Panc1 (cell line): Measurements from ENCODE around the gene NFATC2. TPM values are rescaled to one million over a fixed set of nuclear protein-coding genes. Genes with fewer than 3 reads are reported as not detected.

Source experiments
- ATAC-seq: fragments of 200-7000 bp; cut with Tn5 transposase; 2 replicates; pipeline ENCODE4 v1.9.1; 2020; ENCODE audit warnings: mild to moderate bottlenecking, moderate library complexity
- BruUV-seq: library from RNA; stranded (reverse); fragments of 400-500 nt; replicated peaks from 2 replicates; lab custom pipeline; 2021; lab: Mats Ljungman, UMichigan
- CTCF ChIA-PET: fragments of 300-600 bp; sonication (Branson Sonifier 250); formaldehyde crosslinking; loops from one replicate; lab custom pipeline; 2022; ENCODE audit warnings: antibody characterized with exemption; lab: Charles Lee
- POLR2A ChIA-PET: fragments of 300-600 bp; sonication (Branson Sonifier 250); formaldehyde crosslinking; loops from one replicate; lab custom pipeline; 2022; ENCODE audit warnings: antibody characterized with exemption; lab: Charles Lee
- DNase-seq: peaks from one replicate; pipeline ENCODE4 v3.0.0-alpha.2; 2010; ENCODE audit warnings: low read depth, low spot score
- H3K27ac ChIP-seq: 2 replicates; pipeline ENCODE4 v1.5.1; 2011; ENCODE audit warnings: mild to moderate bottlenecking, low read length, inconsistent platforms
- H3K27me3 ChIP-seq: fragments of 200-500 bp; sonication (Bioruptor generic); 2 replicates; pipeline ENCODE4 v1.6.0; 2014; ENCODE audit warnings: low read length, inconsistent platforms; ENCODE audit not compliant: control insufficient read depth, insufficient read depth
- H3K36me3 ChIP-seq: fragments of 200-500 bp; sonication (Bioruptor generic); 2 replicates; pipeline ENCODE4 v1.5.1; 2014; ENCODE audit warnings: inconsistent platforms, mild to moderate bottlenecking, low read length, moderate library complexity; ENCODE audit not compliant: control insufficient read depth, insufficient read depth
- H3K4me1 ChIP-seq: 2 replicates; pipeline ENCODE4 v1.5.1; 2011; ENCODE audit warnings: inconsistent platforms, mild to moderate bottlenecking, low read length, moderate library complexity; ENCODE audit not compliant: control insufficient read depth, insufficient read depth
- H3K4me3 ChIP-seq, 2 experiments: 2 replicates each; pipeline ENCODE4 v1.5.1; 2011 to 2012; ENCODE audit warnings: low read depth in 2 of 2, low read length in 2 of 2, mild to moderate bottlenecking in 2 of 2, inconsistent platforms in 1 of 2, moderate library complexity in 1 of 2
- H3K9me3 ChIP-seq: fragments of 200-500 bp; sonication (Bioruptor generic); 2 replicates; pipeline ENCODE4 v1.5.1; 2014; ENCODE audit warnings: low read depth, mild to moderate bottlenecking, inconsistent platforms, low read length, moderate library complexity; ENCODE audit not compliant: control insufficient read depth, insufficient read depth
- CTCF ChIP-seq: fragments of 450-650 bp; IDR thresholded peaks from 2 replicates; pipeline ENCODE4 v1.5.1; 2017; ENCODE audit warnings: mild to moderate bottlenecking
- POLR2AphosphoS5 ChIP-seq: IDR thresholded peaks from 2 replicates; pipeline ENCODE4 v1.6.1; 2012; ENCODE audit warnings: mild to moderate bottlenecking, low read depth, low read length, moderate library complexity
- REST ChIP-seq, 2 experiments: IDR thresholded peaks; 2 replicates each; pipeline ENCODE4 v1.6.1; 2011 to 2012; ENCODE audit warnings: low read depth in 2 of 2, control low read depth in 1 of 2, low read length in 1 of 2, mild to moderate bottlenecking in 1 of 2, moderate library complexity in 1 of 2; ENCODE audit not compliant: insufficient read depth in 1 of 2
- SIN3A ChIP-seq: IDR thresholded peaks from 2 replicates; pipeline ENCODE4 v1.6.1; 2012; ENCODE audit warnings: low read depth, mild to moderate bottlenecking, low read length, moderate library complexity, borderline replicate concordance; ENCODE audit not compliant: insufficient read depth
- TCF7L2 ChIP-seq: IDR thresholded peaks from 2 replicates; pipeline ENCODE4 v1.6.1; 2011; ENCODE audit warnings: mild to moderate bottlenecking, low read depth, low read length, inconsistent platforms
- in situ Hi-C: cut with HindIII; loops from 2 replicates; pipeline ENCODE4 v1.10.0; 2016; ENCODE audit warnings: low sequenced_read_pairs, low pct_unique_long_range_greater_than_20kb
- intact Hi-C: fragments of 100-400 bp; cut with micrococcal nuclease; formaldehyde crosslinking; loops from one replicate; pipeline ENCODE4 v1.10.0; 2022; ENCODE audit not compliant: unreplicated experiment
- total RNA-seq: library from RNA; stranded (reverse); gene quantifications from one replicate; pipeline ENCODE4 v1.2.1, GENCODE V29; 2021; ENCODE audit not compliant: unreplicated experiment

The NFATC2 gene
- total RNA-seq, 1 experiment from 2014 or later = 10.6 TPM

GRCh38 chr20:51393571-51393970, 148.9 kb downstream of the NFATC2 start:
- Histone ChIP-seq H3K27ac (no peak overlapping the region), H3K4me3 (no peak overlapping the region), H3K9me3 (no peaks in the 10 kb centered on the region), H3K4me1 (no peaks in the 10 kb centered on the region), H3K27me3 (no peaks in the 10 kb centered on the region), H3K36me3 (no peaks in the 10 kb centered on the region)
- DNase-seq (no peak), ATAC-seq (no peak)
- TF ChIP-seq POLR2AphosphoS5 = no peak
- no TSS peak for BruUV-seq
- ChIA-PET POLR2A (interaction anchor here (0.5 kb wide), 1 partner anchor 13 kb away, joined by 3 read pairs; no protein-coding TSS in a partner anchor), CTCF (no interaction called here)
- in situ Hi-C loops = no loop called here
- intact Hi-C loops = no loop called here

GRCh38 chr20:51392614-51393186, 149.8 kb downstream of the NFATC2 start:
- no peak overlapping the region for H3K27ac ChIP-seq
- DNase-seq (no peak), ATAC-seq (no peak)
- no peaks in the 10 kb centered on the region for H3K4me1 ChIP-seq
- no peaks in the 10 kb centered on the region for H3K9me3 ChIP-seq
- POLR2A ChIA-PET = interaction anchor here (0.5 kb wide), 1 partner anchor 14 kb away, joined by 3 read pairs; no protein-coding TSS in a partner anchor
- TF ChIP-seq REST (IDR thresholded peaks at IDR 0.05; ENCODE audit: insufficient read depth in 1 of 2, low read depth in 2 of 2, low read length in 1 of 2) (no peak), TCF7L2 (no peak), CTCF (no peak), SIN3A (no peak), POLR2AphosphoS5 (no peak)
- no TSS peak for BruUV-seq
- intact Hi-C loops (no loop called here), in situ Hi-C loops (no loop called here)
- no peaks in the 10 kb centered on the region for H3K27me3 ChIP-seq
- no peak overlapping the region for H3K4me3 ChIP-seq
- CTCF ChIA-PET = no interaction called here
- H3K36me3 ChIP-seq = no peaks in the 10 kb centered on the region

- no peak for TF ChIP-seq POLR2AphosphoS5
- no peak for TF ChIP-seq CTCF
- TF ChIP-seq SIN3A = no peak
- TF ChIP-seq REST (IDR thresholded peaks at IDR 0.05; ENCODE audit: insufficient read depth in 1 of 2, low read depth in 2 of 2, low read length in 1 of 2) = no peak
- TF ChIP-seq TCF7L2 = no peak
- BruUV-seq = no TSS peak
- H3K27ac ChIP-seq = no peak overlapping the region
- H3K4me1 ChIP-seq = peaks cover 5% of the 10 kb centered on the region; the same call in 1 of the 2 replicates
- no peaks in the 10 kb centered on the region for H3K27me3 ChIP-seq
- ATAC-seq (no peak), DNase-seq (no peak)
- H3K36me3 ChIP-seq = no peaks in the 10 kb centered on the region
- CTCF ChIA-PET = no interaction called here
- POLR2A ChIA-PET = no interaction called here
- no peak overlapping the region for H3K4me3 ChIP-seq
- in situ Hi-C loops = no loop called here
- intact Hi-C loops = no loop called here
- H3K9me3 ChIP-seq = no peaks in the 10 kb centered on the region
Observed at GRCh38 chr20:51391926-51392325, 150.6 kb downstream of the NFATC2 start.
